ENCODE data around the gene ECSCR. TPM values are rescaled to one million over a fixed set of nuclear protein-coding genes. Genes with fewer than 3 reads are reported as not detected.
"Not testable (repeated sequence)": the region's sequence is repeated elsewhere in the genome, so short reads cannot be mapped to it uniquely, and the experiment has no call there.

The ECSCR gene
- polyA plus RNA-seq, 2 donors: 3.1 to 11.4 TPM

GRCh38 chr5:139488260-139488659 lies 25.7 kb upstream of the ECSCR start:
- Histone ChIP-seq H3K9me3 (ENCODE audit: control insufficient read depth in 2 of 2, insufficient read depth in 1 of 2, low read depth in 1 of 2, low read length in 1 of 2) (no peaks in the 10 kb centered on the region), H3K4me1 (ENCODE audit: control insufficient read depth in 2 of 2, insufficient read depth in 2 of 2, low read length in 1 of 2) (no peaks in the 10 kb centered on the region), H3K36me3 (ENCODE audit: control insufficient read depth in 2 of 2, insufficient read depth in 2 of 2, low read length in 1 of 2) (no peaks in the 10 kb centered on the region), H3K27me3 (ENCODE audit: control insufficient read depth in 1 of 2, insufficient read depth in 2 of 2, low read length in 2 of 2) (no peaks in the 10 kb centered on the region), H3K27ac (ENCODE audit: low read depth in 2 of 2, low read length in 1 of 2) (peak overlapping the region in 1 of 2 donors; percentile 36), H3K4me3 (ENCODE audit: low read depth in 1 of 2, low read length in 2 of 2) (no peak overlapping the region)
- WGBS, 2 donors: 73 to 81% methylated on average over 3 of the region's 3 CpGs

DNA sequence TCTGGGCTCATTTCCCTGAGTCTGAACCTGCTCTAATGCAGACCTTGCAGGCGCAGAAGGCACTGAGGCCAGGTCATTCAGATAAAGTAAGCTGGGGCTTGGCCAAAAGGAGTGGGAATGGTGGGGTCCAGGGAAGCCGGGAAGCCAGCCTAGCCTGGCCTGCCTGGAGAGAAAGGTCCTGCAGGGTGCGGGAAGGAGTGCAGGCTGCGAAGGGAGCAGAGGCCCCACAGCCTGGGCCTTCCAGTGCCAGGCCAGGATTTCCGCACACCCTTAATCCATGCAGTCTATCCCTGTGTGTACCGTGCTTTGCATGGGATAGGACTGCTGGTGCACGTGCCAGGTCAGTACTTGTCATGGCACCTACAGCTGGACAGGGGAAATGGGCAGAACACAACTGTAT lies 23.7 kb upstream of the ECSCR start:
- no peaks in the 10 kb centered on the region for H3K27me3 ChIP-seq (ENCODE audit: control insufficient read depth in 1 of 2, insufficient read depth in 2 of 2, low read length in 2 of 2)

DNA sequence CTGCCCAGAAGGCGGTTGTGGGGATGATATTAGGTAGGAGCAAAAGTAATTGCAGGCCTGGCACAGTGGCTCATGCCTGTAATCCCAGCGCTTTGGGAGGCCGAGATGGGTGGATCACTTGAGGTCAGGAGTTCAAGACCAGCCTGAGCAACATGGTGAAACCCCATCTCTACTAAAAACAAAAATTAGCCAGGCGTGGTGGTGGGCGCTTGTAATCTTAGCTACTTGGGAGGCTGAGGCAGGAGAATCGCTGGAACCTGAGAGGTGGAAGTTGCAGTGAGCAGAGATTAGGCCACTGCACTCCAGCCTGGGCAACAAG lies 20.3 kb upstream of the ECSCR start:
- not testable (repeated sequence) for H3K27me3 ChIP-seq (ENCODE audit: control insufficient read depth in 1 of 2, insufficient read depth in 2 of 2, low read length in 2 of 2); H3K36me3 ChIP-seq (ENCODE audit: control insufficient read depth in 2 of 2, insufficient read depth in 2 of 2, low read length in 1 of 2); H3K4me3 ChIP-seq (ENCODE audit: low read depth in 1 of 2, low read length in 2 of 2); H3K9me3 ChIP-seq (ENCODE audit: control insufficient read depth in 2 of 2, insufficient read depth in 1 of 2, low read depth in 1 of 2, low read length in 1 of 2)
- H3K27ac ChIP-seq (ENCODE audit: low read depth in 2 of 2, low read length in 1 of 2): peak overlapping the region; percentile 92 to 99
- H3K4me1 ChIP-seq (ENCODE audit: control insufficient read depth in 2 of 2, insufficient read depth in 2 of 2, low read length in 1 of 2): peaks cover 12 to 16% of the 10 kb centered on the region in 2 donors
- WGBS, 2 donors: 46 to 50% methylated on average over 6 of the region's 6 CpGs

More for the DNA sequence above, 23.7 kb upstream of the ECSCR start:
- Histone ChIP-seq H3K4me3 (ENCODE audit: low read depth in 1 of 2, low read length in 2 of 2) (no peak overlapping the region), H3K36me3 (ENCODE audit: control insufficient read depth in 2 of 2, insufficient read depth in 2 of 2, low read length in 1 of 2) (no peaks in the 10 kb centered on the region), H3K9me3 (ENCODE audit: control insufficient read depth in 2 of 2, insufficient read depth in 1 of 2, low read depth in 1 of 2, low read length in 1 of 2) (no peaks in the 10 kb centered on the region), H3K4me1 (ENCODE audit: control insufficient read depth in 2 of 2, insufficient read depth in 2 of 2, low read length in 1 of 2) (peaks cover 6 to 10% of the 10 kb centered on the region in 2 donors), H3K27ac (ENCODE audit: low read depth in 2 of 2, low read length in 1 of 2) (no peak overlapping the region)
- WGBS, 2 donors: 81 to 88% methylated on average over 7 of the region's 7 CpGs

DNA sequence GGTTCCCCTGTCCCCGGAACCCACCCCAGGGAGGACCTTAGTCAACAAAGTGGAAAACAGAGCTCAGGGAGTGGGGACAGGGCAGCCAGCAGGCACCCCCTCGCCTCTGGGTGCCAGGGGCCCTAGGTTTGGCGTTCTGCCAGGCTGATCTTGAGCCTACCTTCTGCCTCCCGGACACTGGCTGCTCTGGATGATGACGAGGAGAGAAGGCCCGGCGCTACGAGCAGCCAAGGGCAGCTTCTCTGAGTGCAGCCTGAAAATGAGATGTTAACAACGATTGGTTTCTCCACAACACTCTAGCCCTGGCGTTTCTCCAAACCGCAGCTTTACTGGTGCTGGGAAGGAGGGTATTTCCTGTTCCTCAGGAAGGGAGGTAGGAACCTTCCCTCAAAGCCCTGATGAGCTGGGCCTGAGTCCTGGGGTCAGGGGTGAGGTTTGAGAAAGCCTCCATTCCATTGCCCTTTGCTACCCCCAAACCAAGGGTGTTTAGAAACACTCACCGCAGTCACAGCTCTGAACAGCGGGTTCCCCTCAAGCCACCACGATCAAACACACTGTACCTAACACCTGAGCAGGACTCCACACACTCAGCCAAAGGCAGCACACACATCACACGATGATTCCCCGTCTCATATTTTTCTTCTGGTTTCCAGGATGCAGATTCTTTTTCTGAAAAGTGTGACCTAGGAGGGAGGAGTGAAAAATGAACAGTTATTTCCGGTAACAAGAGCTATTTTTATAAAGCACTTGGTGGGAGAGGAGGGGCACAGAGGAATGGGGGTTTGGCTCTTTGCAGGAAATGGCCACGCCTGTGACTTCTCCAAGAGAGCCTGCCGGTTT lies 19.7 kb upstream of the ECSCR start, which contains the start of gene STING1:
TSS of gene STING1 (minus strand) at position 709 of the 840 bp plus-strand sequence. CDS start 1,054 bp downstream, outside the sequence.
- Histone ChIP-seq H3K4me1 (ENCODE audit: control insufficient read depth in 2 of 2, insufficient read depth in 2 of 2, low read length in 1 of 2) (peaks cover 12 to 16% of the 10 kb centered on the region in 2 donors), H3K4me3 (ENCODE audit: low read depth in 1 of 2, low read length in 2 of 2) (peak within 1 kb of the TSS; percentile 45 to 48), H3K36me3 (ENCODE audit: control insufficient read depth in 2 of 2, insufficient read depth in 2 of 2, low read length in 1 of 2) (peaks cover 1 to 13% of the 10 kb centered on the region in 2 donors), H3K27me3 (ENCODE audit: control insufficient read depth in 1 of 2, insufficient read depth in 2 of 2, low read length in 2 of 2) (no peaks in the 10 kb centered on the region), H3K27ac (ENCODE audit: low read depth in 2 of 2, low read length in 1 of 2) (peak within 1 kb of the TSS; percentile 92 to 99), H3K9me3 (ENCODE audit: control insufficient read depth in 2 of 2, insufficient read depth in 1 of 2, low read depth in 1 of 2, low read length in 1 of 2) (no peaks in the 10 kb centered on the region)
- 3 to 10% methylated on average over 19 of the region's 19 CpGs for WGBS, 2 donors

DNA sequence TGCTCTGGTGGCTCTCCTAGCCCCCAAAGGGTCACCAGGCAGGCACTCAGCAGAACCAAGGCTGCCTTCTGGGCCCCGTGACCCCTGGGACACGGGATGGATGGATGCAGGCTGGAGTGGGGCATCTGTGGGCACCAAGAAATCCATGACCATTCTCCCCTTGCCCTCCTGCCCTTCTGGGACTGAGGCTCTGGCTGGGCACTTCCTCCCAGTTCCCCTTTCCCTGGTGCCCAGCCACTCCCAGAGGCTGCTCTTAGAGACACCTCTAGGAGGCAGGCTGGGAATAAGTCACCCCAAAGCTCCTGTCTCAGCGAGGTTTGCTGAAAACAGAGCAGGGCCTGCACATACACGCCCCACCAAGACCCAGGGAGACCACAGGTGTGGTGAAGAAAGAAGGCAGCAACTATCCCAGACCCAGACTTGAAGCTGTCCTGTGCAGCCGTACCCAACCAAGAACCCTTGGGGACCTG lies 19.1 kb upstream of the ECSCR start:
- peaks cover 12 to 16% of the 10 kb centered on the region in 2 donors for H3K4me1 ChIP-seq (ENCODE audit: control insufficient read depth in 2 of 2, insufficient read depth in 2 of 2, low read length in 1 of 2)
- WGBS, 2 donors: 16 to 49% methylated on average over 5 of the region's 5 CpGs
- H3K4me3 ChIP-seq (ENCODE audit: low read depth in 1 of 2, low read length in 2 of 2): peak overlapping the region; percentile 45 to 48

DNA sequence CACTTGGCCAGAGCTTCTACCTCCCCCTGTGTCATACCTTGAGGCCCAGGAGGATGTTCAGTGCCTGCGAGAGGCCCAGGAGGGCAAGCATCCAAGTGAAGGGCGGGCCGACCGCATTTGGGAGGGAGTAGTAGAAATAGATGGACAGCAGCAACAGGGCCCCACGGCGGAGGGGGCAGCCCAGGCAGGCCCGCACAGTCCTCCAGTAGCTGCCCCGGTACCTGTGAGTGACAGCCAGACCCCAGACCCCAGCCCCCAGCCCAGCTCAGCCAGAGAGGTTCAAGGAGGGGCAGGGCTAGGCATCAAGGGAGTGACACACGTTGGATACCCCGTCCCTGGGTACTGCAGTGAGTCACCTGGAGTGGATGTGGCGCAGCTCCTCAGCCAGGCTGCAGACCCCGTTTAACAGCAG lies 18.6 kb upstream of the ECSCR start:
- WGBS, 2 donors: 23 to 38% methylated on average over 12 of the region's 12 CpGs
- Histone ChIP-seq H3K4me1 (ENCODE audit: control insufficient read depth in 2 of 2, insufficient read depth in 2 of 2, low read length in 1 of 2) (peaks cover 12 to 16% of the 10 kb centered on the region in 2 donors), H3K36me3 (ENCODE audit: control insufficient read depth in 2 of 2, insufficient read depth in 2 of 2, low read length in 1 of 2) (peaks cover 4 to 14% of the 10 kb centered on the region in 2 donors), H3K4me3 (ENCODE audit: low read depth in 1 of 2, low read length in 2 of 2) (peak overlapping the region; percentile 45 to 48), H3K27me3 (ENCODE audit: control insufficient read depth in 1 of 2, insufficient read depth in 2 of 2, low read length in 2 of 2) (no peaks in the 10 kb centered on the region), H3K27ac (ENCODE audit: low read depth in 2 of 2, low read length in 1 of 2) (peak overlapping the region; percentile 92 to 99), H3K9me3 (ENCODE audit: control insufficient read depth in 2 of 2, insufficient read depth in 1 of 2, low read depth in 1 of 2, low read length in 1 of 2) (no peaks in the 10 kb centered on the region)

More for the DNA sequence above, 19.1 kb upstream of the ECSCR start:
- Histone ChIP-seq H3K27me3 (ENCODE audit: control insufficient read depth in 1 of 2, insufficient read depth in 2 of 2, low read length in 2 of 2) (no peaks in the 10 kb centered on the region), H3K9me3 (ENCODE audit: control insufficient read depth in 2 of 2, insufficient read depth in 1 of 2, low read depth in 1 of 2, low read length in 1 of 2) (no peaks in the 10 kb centered on the region), H3K36me3 (ENCODE audit: control insufficient read depth in 2 of 2, insufficient read depth in 2 of 2, low read length in 1 of 2) (peaks cover 4 to 14% of the 10 kb centered on the region in 2 donors), H3K27ac (ENCODE audit: low read depth in 2 of 2, low read length in 1 of 2) (peak overlapping the region; percentile 92 to 99)

- H3K27me3 ChIP-seq (ENCODE audit: control insufficient read depth in 1 of 2, insufficient read depth in 2 of 2, low read length in 2 of 2); H3K4me3 ChIP-seq (ENCODE audit: low read depth in 1 of 2, low read length in 2 of 2); H3K27ac ChIP-seq (ENCODE audit: low read depth in 2 of 2, low read length in 1 of 2); H3K9me3 ChIP-seq (ENCODE audit: control insufficient read depth in 2 of 2, insufficient read depth in 1 of 2, low read depth in 1 of 2, low read length in 1 of 2): not testable (repeated sequence)
- 93% methylated on average over 4 of the region's 4 CpGs for WGBS, 2 donors
- H3K4me1 ChIP-seq (ENCODE audit: control insufficient read depth in 2 of 2, insufficient read depth in 2 of 2, low read length in 1 of 2): peaks cover 12 to 18% of the 10 kb centered on the region in 2 donors
- peaks cover 10 to 18% of the 10 kb centered on the region in 2 donors for H3K36me3 ChIP-seq (ENCODE audit: control insufficient read depth in 2 of 2, insufficient read depth in 2 of 2, low read length in 1 of 2)
Observed at GRCh38 chr5:139479729-139480128, 17.2 kb upstream of the ECSCR start.

- Histone ChIP-seq H3K4me1 (ENCODE audit: control insufficient read depth in 2 of 2, insufficient read depth in 2 of 2, low read length in 1 of 2) (peaks cover 12 to 18% of the 10 kb centered on the region in 2 donors), H3K36me3 (ENCODE audit: control insufficient read depth in 2 of 2, insufficient read depth in 2 of 2, low read length in 1 of 2) (peaks cover 10 to 18% of the 10 kb centered on the region in 2 donors)
- not testable (repeated sequence) for H3K9me3 ChIP-seq (ENCODE audit: control insufficient read depth in 2 of 2, insufficient read depth in 1 of 2, low read depth in 1 of 2, low read length in 1 of 2); H3K27ac ChIP-seq (ENCODE audit: low read depth in 2 of 2, low read length in 1 of 2); H3K4me3 ChIP-seq (ENCODE audit: low read depth in 1 of 2, low read length in 2 of 2); H3K27me3 ChIP-seq (ENCODE audit: control insufficient read depth in 1 of 2, insufficient read depth in 2 of 2, low read length in 2 of 2)
- WGBS, 2 donors: 86% methylated on average over 9 of the region's 9 CpGs
Observed at GRCh38 chr5:139478657-139479423, 16.3 kb upstream of the ECSCR start.

GRCh38 chr5:139475865-139476617 lies 13.5 kb upstream of the ECSCR start:
- Histone ChIP-seq H3K27ac (ENCODE audit: low read depth in 2 of 2, low read length in 1 of 2) (no peak overlapping the region), H3K4me1 (ENCODE audit: control insufficient read depth in 2 of 2, insufficient read depth in 2 of 2, low read length in 1 of 2) (peaks cover 6 to 9% of the 10 kb centered on the region in 2 donors), H3K27me3 (ENCODE audit: control insufficient read depth in 1 of 2, insufficient read depth in 2 of 2, low read length in 2 of 2) (no peaks in the 10 kb centered on the region), H3K36me3 (ENCODE audit: control insufficient read depth in 2 of 2, insufficient read depth in 2 of 2, low read length in 1 of 2) (peaks cover 10 to 18% of the 10 kb centered on the region in 2 donors), H3K4me3 (ENCODE audit: low read depth in 1 of 2, low read length in 2 of 2) (no peak overlapping the region), H3K9me3 (ENCODE audit: control insufficient read depth in 2 of 2, insufficient read depth in 1 of 2, low read depth in 1 of 2, low read length in 1 of 2) (no peaks in the 10 kb centered on the region)
- whole genome bisulfite sequencing, 2 donors: 78 to 86% methylated on average over 13 of the region's 13 CpGs
